ENCODE measurements around the gene SCEL.

DNA sequence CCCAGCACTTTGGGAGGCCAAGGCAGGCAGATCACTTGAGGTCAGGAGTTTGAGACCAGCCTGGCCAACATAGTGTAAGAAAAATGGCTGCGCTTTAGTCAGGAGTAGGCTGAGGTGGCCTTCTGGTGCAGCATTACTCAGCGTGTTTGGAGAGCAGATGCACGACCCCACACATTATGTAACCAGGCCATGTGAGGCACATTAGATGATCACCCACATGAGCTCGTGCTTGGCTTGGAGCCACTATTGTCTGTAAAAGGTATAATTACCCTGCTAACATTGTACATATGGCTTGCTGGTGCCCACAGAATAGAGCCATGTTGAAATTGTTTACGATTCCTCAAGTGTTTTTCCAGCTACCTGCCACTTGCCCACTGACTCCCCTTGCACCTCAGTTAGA is 24.0 kb upstream of the SCEL start:
- TF ChIP-seq, protein P1, sequence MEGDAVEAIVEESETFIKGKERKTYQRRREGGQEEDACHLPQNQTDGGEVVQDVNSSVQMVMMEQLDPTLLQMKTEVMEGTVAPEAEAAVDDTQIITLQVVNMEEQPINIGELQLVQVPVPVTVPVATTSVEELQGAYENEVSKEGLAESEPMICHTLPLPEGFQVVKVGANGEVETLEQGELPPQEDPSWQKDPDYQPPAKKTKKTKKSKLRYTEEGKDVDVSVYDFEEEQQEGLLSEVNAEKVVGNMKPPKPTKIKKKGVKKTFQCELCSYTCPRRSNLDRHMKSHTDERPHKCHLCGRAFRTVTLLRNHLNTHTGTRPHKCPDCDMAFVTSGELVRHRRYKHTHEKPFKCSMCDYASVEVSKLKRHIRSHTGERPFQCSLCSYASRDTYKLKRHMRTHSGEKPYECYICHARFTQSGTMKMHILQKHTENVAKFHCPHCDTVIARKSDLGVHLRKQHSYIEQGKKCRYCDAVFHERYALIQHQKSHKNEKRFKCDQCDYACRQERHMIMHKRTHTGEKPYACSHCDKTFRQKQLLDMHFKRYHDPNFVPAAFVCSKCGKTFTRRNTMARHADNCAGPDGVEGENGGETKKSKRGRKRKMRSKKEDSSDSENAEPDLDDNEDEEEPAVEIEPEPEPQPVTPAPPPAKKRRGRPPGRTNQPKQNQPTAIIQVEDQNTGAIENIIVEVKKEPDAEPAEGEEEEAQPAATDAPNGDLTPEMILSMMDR (IDR thresholded peaks at IDR 0.05; ENCODE audit: insufficient read depth, low read depth, low read length) = no peak
- no peak for TF ChIP-seq EZH2 (IDR thresholded peaks at IDR 0.05; ENCODE audit: insufficient read depth, low read length)
